ENCODE results near the gene ITGA2B. TPM values are rescaled to one million over a fixed set of nuclear protein-coding genes. Genes with fewer than 3 reads are reported as not detected.
"Not testable (repeated sequence)": the region's sequence is repeated elsewhere in the genome, so short reads cannot be mapped to it uniquely, and the experiment has no call there.

Gene ITGA2B
- total and polyA plus RNA-seq, 8 donors: under 0.01 to 2.4 (median 0.46) TPM; not detected in 3

DNA sequence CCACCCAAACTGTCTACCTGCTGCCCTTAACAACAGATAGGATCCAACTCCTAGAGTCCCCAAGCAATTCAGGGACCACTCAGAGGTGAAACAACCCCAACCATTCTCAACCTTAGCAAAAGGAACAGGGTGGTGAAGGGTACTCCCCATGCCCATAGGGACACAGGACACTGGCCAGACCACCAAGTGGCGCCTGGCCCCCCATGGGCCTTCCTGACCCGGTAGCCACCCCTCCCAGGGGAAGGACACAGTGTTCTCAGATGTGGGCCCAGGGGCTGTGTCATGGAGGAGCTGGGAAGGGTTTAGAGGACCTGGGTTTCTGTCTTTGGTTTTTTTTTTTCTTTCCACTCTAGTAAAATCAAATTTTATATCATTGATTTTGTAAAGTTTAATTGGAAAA lies 55.1 kb downstream of the ITGA2B start:
- Histone ChIP-seq H3K4me1 (peaks cover 0 to 35% (median 8%) of the 10 kb centered on the region in 4 donors), H3K27me3 (peaks cover 0 to 23% (median 0%) of the 10 kb centered on the region in 3 donors), H3K36me3 (no peaks in the 10 kb centered on the region), H3K27ac (peak overlapping the region in 2 of 5 donors; percentile 1 to 32), H3K4me3 (no peak overlapping the region), H3K9me3 (no peaks in the 10 kb centered on the region)
- 63 to 78% (median 65%) methylated on average over 2 of the region's 2 CpGs for WGBS, 5 donors
- intact Hi-C loops (cut with DNase I; ENCODE audit: low total_unique reads): no loop called here
- TF ChIP-seq, protein P1, sequence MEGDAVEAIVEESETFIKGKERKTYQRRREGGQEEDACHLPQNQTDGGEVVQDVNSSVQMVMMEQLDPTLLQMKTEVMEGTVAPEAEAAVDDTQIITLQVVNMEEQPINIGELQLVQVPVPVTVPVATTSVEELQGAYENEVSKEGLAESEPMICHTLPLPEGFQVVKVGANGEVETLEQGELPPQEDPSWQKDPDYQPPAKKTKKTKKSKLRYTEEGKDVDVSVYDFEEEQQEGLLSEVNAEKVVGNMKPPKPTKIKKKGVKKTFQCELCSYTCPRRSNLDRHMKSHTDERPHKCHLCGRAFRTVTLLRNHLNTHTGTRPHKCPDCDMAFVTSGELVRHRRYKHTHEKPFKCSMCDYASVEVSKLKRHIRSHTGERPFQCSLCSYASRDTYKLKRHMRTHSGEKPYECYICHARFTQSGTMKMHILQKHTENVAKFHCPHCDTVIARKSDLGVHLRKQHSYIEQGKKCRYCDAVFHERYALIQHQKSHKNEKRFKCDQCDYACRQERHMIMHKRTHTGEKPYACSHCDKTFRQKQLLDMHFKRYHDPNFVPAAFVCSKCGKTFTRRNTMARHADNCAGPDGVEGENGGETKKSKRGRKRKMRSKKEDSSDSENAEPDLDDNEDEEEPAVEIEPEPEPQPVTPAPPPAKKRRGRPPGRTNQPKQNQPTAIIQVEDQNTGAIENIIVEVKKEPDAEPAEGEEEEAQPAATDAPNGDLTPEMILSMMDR (IDR thresholded peaks at IDR 0.05): no peak
- TF ChIP-seq EP300 (IDR thresholded peaks at IDR 0.05) (no peak), POLR2A (IDR thresholded peaks at IDR 0.05) (no peak), POLR2AphosphoS5 (IDR thresholded peaks at IDR 0.05) (no peak)
- no peak for DNase-seq

DNA sequence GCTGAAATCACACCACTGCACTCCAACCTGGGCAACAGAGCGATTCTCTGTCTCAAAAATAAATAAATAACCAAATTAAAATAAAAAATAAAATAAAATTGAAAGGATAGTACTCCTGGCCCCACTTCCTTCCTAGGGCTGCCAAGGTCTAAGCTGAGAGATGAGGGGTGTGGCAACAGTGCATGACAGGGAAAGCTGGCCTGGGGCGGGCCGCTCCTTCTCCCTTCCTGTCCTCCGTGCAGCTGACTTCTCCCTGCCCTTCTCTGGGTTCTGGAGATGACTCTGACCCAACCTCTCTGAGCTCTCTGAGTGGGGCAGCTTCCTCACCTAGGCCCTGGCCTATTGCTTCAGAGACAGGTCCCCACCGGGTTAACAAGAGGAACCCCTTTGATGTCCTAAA lies 56.1 kb downstream of the ITGA2B start:
- no peak overlapping the region for H3K4me3 ChIP-seq
- no peak for DNase-seq

DNA sequence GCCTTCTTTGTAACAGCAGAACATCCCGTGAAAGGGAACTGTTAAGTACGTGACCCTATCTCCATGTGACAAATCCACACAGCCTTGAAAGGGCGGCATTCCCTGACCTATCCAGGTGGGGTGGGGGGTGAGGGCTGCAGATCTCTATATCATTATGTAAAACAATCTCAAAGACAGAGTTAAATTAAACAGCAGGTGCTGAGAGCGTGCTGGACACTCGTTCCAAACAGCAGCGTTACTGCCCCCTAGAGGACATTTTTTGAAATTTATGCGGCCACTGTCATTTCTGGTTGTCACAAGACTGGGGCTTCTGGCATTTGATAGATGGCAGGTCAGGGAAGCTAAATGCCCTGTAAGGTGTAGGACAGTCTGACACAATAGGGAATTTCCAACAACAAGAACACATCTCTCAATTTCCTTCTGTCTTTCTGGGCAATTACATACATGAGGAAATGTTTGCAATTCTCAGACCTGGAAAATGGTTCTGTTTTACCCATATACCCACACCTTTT lies 58.1 kb downstream of the ITGA2B start:
- H3K4me3 ChIP-seq: no peak overlapping the region
- no peaks in the 10 kb centered on the region for H3K9me3 ChIP-seq
- intact Hi-C loops (cut with DNase I; ENCODE audit: low total_unique reads): no loop called here
- peaks cover 0 to 7% (median 0%) of the 10 kb centered on the region in 3 donors for H3K27me3 ChIP-seq
- no peak overlapping the region for H3K27ac ChIP-seq
- TF ChIP-seq, protein P1 (IDR thresholded peaks at IDR 0.05): peak in 5 of 7 experiments; percentile 64 to 85 (median 75)
- TF ChIP-seq EP300 (IDR thresholded peaks at IDR 0.05) (no peak), POLR2A (IDR thresholded peaks at IDR 0.05) (no peak), POLR2AphosphoS5 (IDR thresholded peaks at IDR 0.05) (peak in 2 of 3 donors; percentile 13 to 34)
- peaks cover 5 to 35% (median 18%) of the 10 kb centered on the region in 4 donors for H3K4me1 ChIP-seq
- 2 to 4% (median 3%) methylated on average over 7 of the region's 7 CpGs for WGBS, 5 donors
- no peaks in the 10 kb centered on the region for H3K36me3 ChIP-seq
- peak; percentile 80 to 90 for DNase-seq

More for the DNA sequence above, 56.1 kb downstream of the ITGA2B start:
- intact Hi-C loops (cut with DNase I; ENCODE audit: low total_unique reads): no loop called here
- no peaks in the 10 kb centered on the region for H3K9me3 ChIP-seq
- TF ChIP-seq EP300 (IDR thresholded peaks at IDR 0.05) (no peak), POLR2A (IDR thresholded peaks at IDR 0.05) (no peak), POLR2AphosphoS5 (IDR thresholded peaks at IDR 0.05) (no peak)
- TF ChIP-seq, protein P1 (IDR thresholded peaks at IDR 0.05): no peak
- peaks cover 0 to 28% (median 8%) of the 10 kb centered on the region in 4 donors for H3K4me1 ChIP-seq
- WGBS, 5 donors: 48 to 72% (median 64%) methylated on average over 5 of the region's 5 CpGs
- no peaks in the 10 kb centered on the region for H3K36me3 ChIP-seq
- H3K27me3 ChIP-seq: peaks cover 0 to 19% (median 0%) of the 10 kb centered on the region in 3 donors
- peak overlapping the region in 2 of 5 donors; percentile 1 to 32 for H3K27ac ChIP-seq

DNA sequence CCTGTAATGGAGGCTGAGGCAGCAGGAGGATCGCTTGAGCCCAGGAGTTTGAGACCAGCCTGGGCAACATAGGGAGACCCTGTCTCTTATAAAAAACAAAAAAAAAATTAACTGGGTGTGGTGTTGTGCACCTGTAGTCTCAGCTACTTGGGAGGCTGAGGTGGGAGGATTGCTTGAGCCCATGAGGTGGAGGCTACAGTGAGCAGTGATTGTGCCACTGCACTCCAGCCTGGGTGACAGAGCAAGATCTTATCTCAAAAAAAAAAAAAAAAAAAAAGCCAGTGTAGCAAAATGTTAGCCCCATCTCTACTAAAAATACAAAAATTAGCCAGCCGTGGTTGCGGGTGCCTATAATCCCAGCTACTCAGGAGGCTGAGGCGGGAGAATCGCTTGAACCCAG lies 59.2 kb downstream of the ITGA2B start:
- H3K36me3 ChIP-seq; H3K9me3 ChIP-seq; DNase-seq; H3K27ac ChIP-seq; H3K27me3 ChIP-seq; H3K4me3 ChIP-seq; intact Hi-C loops (cut with DNase I; ENCODE audit: low total_unique reads): not testable (repeated sequence)
- WGBS, 5 donors: 83 to 98% (median 91%) methylated on average over 5 of the region's 5 CpGs
- peaks cover 5 to 44% (median 27%) of the 10 kb centered on the region in 4 donors for H3K4me1 ChIP-seq

DNA sequence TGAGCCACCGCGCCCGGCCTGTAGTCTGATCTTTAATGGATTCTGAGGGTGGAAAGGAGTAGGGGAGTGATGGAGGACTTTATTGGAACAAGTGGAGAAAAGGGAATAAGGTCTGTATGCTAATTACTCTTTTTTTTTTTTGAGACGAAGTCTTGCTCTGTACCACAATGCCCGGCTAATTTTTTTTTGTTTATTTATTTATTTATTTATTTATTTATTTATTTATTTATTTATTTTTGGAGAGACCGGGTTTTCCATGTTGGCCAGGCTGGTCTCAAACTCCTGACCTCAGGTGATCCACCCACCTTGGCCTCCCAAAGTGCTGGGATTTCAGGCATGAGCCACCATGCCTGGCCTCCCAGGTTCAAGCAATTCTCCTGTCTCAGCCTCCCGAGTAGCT lies 59.9 kb downstream of the ITGA2B start:
- intact Hi-C loops (cut with DNase I; ENCODE audit: low total_unique reads); H3K27ac ChIP-seq; H3K9me3 ChIP-seq; H3K27me3 ChIP-seq; DNase-seq; H3K36me3 ChIP-seq; H3K4me3 ChIP-seq: not testable (repeated sequence)
- peaks cover 5 to 39% (median 27%) of the 10 kb centered on the region in 4 donors for H3K4me1 ChIP-seq
- 84 to 92% (median 86%) methylated on average over 7 of the region's 7 CpGs for WGBS, 5 donors

Data from stomach (tissue), 9 donors.